Measurements from ENCODE around the gene CCDC78.

CCDC78 gene

GRCh38 chr16:736936-737481 is 10.8 kb upstream of the CCDC78 start:
- DNase-seq (ENCODE audit: low read depth): no peak

DNA sequence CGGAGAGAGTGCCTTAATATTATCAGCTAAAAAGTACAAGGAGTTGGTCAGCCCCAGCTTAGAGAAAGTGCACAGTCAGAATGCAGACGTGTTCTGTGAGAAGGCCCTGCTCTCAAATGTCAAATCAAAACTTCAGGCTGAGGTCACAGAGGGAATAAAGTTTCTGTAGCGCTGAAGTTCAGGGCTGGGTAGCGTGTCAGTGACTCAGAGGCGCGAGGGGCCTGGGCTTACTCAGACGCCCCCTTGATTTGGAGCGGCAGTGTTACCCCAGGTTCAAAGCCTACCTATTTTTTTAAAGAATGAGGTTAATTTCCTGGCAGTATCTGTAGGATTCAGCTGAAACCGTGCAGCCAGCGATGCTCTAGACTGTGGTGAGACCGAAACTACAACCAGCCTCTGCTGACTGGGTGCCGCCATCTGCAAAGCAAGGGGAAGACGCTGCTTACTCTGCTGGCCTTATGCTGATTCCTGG is 9.8 kb upstream of the CCDC78 start:
- DNase-seq (ENCODE audit: low read depth): no peak

GRCh38 chr16:734981-735881 is 9.0 kb upstream of the CCDC78 start:
- DNase-seq (ENCODE audit: low read depth): no peak

DNA sequence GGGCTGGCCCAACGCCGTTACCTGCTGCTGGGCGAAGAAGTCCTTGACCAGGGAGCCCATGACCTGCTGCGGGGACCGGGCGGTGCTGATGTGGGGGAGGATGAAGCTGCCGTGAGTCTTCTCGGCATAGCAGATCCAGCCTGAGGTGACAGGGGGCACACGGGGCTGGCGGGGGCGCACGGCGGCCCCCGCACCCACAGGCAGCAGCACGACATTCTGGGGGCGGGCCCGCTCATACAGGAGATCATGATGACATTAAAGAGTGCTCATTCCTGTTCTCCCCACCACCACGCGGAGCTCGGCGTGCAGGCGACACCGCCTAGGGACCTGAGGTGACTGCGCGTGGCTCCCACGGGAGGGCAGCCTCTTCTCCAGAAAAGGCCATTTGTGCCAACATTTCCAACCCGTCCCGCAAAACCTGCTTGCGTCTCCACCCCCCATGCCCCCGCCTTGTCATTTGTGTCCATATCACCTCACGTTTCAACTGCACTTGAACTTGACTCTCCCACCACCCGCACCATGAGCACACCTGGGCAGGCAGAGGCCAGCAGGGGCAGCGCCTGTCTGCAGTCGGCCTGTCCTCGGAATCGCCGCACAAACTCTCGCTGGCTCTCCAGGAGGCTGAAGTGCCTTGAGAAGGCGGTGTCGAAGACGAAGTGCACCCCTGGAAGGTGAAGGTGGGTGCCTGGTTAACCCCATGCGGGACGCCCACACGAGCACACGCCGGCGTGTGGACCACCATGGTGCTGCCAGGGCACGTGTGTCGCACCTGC is 8.2 kb upstream of the CCDC78 start:
- no peak for DNase-seq (ENCODE audit: low read depth)

DNA sequence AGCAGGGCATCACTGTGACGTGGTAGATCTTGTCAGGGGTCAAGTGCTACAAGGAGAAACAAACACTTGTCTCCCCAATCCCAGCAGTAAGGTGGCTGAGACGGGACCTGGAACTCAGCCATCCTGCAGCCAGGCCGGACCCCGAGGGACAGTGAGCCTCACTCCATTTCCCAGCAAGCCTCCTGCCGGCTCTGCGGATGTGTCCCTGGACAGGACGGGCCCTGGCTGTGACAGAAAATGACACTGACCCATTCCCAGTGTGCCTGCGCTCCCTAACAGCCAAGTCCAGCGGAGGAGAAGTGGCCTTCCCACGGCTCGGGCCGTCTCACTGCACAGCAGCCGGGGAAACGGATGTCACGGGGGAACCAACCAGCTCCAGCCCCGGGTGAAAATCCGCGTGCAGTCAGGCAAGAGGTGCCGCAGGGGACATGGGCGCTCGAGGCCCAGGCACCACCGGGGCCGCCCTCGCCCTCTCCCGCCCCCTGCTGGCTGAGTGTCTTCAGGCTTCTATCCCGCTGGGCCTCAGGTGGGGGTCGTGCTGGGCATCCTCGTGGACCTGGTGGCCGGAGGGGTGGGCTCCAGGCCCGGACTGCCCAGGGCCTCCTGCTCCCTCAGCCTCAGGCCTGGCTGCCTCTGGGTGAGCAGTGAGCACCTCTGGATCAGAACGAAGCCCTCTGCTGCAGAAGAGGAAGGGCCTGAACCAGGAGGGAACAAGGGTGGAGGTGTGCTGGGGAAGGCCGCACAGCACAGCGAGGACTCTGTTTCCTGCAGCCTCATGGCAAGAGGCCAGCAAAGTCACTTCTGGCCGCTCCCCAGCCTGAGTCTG is 7.4 kb upstream of the CCDC78 start:
- DNase-seq (ENCODE audit: low read depth): no peak

DNA sequence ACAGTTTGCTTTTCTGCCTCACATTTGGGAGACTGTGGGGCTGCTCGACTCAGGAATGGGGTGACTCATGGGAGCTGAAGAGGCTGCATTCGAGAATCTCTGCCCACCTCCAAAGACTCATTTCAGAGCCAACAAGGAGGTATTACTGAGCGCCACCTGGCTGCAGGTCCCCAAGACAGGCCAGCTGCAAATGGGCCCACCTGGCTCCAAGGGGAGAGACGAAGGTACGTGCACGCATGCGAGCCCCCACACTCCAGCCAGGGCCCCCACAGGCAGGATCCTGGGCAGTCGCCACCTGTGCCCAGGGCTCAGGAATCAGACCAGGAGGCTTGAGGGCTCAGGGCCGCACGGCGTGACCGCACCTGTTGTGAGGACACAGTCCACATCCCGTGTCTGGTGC is 6.7 kb upstream of the CCDC78 start:
- no peak for DNase-seq (ENCODE audit: low read depth)

DNA sequence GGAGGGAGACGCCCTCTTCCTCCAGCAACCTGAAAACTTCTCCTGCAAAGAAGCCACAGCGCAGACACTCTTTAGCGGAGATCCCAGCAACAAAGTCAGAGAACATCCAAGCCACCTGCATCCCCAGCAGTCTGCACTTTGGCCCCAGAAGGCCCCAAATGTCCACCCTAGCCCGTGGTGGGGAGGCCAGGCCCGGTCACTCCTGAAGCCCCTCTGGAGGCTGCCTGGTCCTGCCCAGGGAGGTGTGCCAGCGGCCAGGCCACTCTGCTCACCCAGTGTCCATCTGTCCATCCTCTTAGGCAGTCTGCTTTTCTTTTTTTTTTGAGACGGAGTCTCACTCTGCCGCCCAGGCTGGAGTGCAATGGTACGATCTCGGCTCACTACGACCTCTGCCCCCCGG is 6.1 kb upstream of the CCDC78 start:
- DNase-seq (ENCODE audit: low read depth): no peak

- DNase-seq (ENCODE audit: low read depth): no peak
Observed at GRCh38 chr16:730666-731509, 4.6 kb upstream of the CCDC78 start.

DNA sequence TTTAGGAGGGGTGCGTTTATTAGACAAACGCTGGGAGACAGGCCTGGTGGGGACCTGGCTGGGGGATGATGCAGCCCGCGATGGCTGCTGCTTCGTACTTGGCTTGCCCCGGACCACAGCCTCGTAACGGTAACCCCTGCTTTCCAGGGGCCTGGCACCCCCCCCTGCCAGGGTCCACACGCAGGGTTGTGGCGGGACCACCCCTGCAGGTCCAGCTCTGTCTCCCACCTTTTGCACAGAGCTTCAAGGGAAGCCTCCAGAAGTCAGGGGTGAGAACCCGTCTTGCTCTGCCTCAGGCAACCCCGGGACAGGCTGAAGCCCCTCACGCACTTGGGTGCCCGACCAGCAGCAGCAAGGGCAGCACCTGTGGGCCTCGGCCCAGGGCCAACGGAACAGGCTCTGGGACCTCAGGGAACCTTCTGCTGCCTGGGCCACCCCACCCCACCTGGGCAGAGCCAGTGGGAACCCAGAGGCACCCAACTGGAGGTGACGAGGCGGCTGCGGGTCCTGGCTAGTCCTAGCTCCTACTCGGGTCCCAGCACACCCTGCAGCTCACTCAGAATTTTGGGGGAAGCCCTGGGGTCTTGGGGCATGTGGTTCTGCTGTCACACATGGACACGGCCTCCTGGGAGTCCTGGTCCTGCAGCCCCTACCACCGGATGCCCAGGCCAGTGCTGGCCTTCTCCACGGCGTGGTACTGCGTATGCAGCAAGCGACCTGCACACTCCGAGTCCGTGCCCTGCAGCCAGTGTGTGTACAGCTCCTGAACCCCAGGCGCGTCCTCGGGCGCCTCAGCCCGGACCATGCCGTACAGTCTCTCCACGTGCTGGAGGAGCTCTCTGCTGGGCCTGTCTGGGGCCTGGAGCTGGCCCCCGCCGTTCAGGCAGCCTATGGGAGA is 3.8 kb upstream of the CCDC78 start:
- no peak for DNase-seq (ENCODE audit: low read depth)

- DNase-seq (ENCODE audit: low read depth): no peak
Observed at GRCh38 chr16:728890-729744, 2.9 kb upstream of the CCDC78 start.

DNA sequence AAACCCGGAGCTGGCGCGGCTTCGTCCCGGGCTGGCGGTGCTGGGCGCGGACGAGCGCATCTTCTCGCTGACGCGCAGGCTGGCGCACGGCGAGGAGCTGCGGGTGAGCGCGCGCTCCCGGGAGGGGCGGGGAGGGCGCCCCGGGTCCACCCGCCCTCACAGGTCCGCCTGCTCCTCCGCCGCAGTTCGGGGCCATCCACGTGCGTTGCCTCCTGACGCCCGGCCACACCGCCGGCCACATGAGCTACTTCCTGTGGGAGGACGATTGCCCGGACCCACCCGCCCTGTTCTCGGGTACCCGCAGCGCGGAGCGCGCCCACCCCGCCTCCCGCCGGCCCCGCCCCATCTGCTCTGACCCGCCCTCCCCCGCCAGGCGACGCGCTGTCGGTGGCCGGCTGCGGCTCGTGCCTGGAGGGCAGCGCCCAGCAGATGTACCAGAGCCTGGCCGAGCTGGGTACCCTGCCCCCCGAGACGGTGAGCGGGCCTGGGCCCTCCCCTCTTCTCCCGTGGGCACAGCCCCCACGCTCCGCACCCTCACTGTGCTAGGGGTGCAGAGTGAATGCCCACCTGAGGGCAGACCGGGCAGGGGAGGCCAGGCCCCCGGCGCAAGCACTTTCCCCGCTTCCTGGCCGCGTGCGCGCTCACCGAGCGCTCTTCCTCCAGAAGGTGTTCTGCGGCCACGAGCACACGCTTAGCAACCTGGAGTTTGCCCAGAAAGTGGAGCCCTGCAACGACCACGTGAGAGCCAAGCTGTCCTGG is 2.1 kb upstream of the CCDC78 start:
- peak; percentile 40 for DNase-seq (ENCODE audit: low read depth)

DNA sequence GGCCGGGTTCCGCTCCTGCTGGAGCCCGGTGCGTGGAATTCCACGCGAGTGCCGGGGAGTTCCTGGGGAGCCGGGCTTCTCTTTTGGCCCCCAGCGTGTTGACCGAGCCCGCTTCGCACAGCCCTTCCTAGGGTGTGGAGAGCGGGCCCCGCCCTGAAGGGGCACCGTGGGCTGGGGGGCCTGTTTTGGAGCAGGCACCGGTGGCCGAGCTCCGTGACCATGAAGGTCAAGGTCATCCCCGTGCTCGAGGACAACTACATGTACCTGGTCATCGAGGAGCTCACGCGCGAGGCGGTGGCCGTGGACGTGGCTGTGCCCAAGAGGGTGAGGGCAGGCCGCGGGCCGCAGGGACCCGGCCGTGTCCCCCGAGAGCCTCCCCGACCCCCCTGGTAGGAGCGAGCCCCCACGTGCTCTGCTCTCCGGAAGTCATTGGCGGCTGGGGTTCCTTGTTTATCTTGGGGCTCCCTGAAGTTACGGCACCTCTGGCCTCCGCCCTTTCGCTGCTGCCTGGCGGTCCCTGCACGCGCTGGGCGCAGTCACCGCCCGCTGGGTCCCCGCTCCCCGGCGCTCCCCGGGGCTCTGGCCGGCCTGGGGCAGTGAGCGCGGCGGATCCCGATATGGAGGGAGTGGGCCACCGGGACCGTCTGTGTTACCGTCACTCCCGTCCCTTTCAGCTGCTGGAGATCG is 1.2 kb upstream of the CCDC78 start:
- no peak for DNase-seq (ENCODE audit: low read depth)

DNA sequence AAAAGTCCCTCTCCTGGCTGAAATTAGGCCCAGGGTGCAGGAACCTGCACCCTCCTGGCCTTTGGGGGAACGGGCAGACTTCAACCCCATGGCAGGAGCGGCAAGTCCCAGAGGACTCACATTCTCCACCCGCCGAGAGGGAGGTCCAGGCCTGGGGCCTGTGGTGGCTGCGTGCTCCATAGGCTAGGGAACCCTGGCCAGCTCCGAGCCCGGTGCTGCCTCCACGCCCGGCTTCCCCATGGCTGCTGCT is 130 bp downstream of the CCDC78 start:
- no peak for DNase-seq (ENCODE audit: low read depth)

GRCh38 chr16:725463-726187 is 618 bp downstream of the CCDC78 start:
- DNase-seq (ENCODE audit: low read depth): no peak

GRCh38 chr16:725041-725376 is 1.2 kb downstream of the CCDC78 start:
- no peak for DNase-seq (ENCODE audit: low read depth)

DNA sequence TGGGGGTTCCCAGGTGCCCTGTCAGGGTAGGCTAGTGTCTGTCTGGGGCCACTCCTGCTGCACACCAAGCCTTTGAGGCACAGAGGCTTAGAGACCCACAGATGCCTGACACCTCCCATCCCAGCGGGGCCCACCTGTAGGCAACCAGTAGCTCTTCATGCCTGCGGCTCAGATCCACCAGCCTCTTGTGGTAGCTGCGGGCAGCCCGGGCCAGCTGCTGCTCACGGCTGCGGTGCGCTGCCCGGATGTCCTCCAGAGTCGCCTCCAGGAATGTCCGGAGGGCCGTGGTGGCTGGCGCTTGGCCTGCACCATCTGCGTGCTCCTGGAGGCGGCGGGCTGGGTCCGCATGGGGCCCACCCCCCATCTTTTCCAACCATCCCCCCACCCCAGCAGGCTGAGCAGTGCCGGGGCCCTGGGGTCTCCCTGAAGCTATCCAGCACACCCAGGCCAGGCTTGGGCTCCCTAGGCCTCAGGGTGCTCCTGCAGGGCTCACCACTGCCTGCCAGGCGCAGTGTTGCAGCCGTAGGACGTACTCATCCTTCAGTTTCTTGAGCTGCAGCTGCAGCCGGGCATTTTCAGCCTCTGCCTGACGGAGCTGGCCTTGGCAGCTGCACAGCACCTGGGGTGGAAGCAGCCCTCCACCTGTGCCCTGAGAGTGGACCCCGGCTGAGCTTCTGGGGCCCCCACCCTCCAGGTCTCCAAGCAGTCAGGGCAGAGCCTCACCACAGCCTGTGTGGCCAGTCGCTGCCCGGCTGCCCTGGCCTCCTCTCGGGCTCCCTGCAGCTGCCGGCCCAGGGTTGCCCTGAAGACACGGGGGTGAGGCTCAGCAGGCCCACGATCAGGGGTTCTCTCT is 1.8 kb downstream of the CCDC78 start:
- DNase-seq (ENCODE audit: low read depth): no peak

DNA sequence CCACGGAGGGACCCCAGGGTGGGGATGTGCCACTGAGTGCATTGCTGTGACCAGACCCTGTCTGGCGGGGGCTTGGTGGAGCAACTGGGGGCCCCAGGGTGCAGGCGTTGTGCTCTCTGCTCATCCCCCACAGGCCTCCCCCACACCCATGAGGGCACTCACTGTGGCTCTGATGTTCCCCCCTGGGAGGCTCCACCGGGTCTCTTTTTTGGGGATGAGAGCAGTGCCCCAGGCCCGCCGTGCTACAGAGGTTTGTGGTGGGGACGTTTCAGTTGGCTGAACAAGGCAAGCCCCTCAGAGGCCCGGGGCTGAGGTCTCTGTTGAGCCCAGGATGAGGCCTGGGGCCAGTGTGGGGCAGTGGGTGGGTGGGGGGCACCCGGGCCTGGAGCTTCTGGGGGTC is 2.5 kb downstream of the CCDC78 start:
- DNase-seq (ENCODE audit: low read depth): no peak
